GM20431 (cell line): ENCODE measurements around the gene CLCN6.

Experiments
- in situ Hi-C: fragments of 300-500 bp; cut with MseI, MboI; formaldehyde crosslinking; loops from one replicate; pipeline ENCODE4 v1.15.0; 2020; ENCODE audit warnings: low sequenced_read_pairs; ENCODE audit not compliant: unreplicated experiment

The CLCN6 gene, protein sequence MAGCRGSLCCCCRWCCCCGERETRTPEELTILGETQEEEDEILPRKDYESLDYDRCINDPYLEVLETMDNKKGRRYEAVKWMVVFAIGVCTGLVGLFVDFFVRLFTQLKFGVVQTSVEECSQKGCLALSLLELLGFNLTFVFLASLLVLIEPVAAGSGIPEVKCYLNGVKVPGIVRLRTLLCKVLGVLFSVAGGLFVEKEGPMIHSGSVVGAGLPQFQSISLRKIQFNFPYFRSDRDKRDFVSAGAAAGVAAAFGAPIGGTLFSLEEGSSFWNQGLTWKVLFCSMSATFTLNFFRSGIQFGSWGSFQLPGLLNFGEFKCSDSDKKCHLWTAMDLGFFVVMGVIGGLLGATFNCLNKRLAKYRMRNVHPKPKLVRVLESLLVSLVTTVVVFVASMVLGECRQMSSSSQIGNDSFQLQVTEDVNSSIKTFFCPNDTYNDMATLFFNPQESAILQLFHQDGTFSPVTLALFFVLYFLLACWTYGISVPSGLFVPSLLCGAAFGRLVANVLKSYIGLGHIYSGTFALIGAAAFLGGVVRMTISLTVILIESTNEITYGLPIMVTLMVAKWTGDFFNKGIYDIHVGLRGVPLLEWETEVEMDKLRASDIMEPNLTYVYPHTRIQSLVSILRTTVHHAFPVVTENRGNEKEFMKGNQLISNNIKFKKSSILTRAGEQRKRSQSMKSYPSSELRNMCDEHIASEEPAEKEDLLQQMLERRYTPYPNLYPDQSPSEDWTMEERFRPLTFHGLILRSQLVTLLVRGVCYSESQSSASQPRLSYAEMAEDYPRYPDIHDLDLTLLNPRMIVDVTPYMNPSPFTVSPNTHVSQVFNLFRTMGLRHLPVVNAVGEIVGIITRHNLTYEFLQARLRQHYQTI

DNA sequence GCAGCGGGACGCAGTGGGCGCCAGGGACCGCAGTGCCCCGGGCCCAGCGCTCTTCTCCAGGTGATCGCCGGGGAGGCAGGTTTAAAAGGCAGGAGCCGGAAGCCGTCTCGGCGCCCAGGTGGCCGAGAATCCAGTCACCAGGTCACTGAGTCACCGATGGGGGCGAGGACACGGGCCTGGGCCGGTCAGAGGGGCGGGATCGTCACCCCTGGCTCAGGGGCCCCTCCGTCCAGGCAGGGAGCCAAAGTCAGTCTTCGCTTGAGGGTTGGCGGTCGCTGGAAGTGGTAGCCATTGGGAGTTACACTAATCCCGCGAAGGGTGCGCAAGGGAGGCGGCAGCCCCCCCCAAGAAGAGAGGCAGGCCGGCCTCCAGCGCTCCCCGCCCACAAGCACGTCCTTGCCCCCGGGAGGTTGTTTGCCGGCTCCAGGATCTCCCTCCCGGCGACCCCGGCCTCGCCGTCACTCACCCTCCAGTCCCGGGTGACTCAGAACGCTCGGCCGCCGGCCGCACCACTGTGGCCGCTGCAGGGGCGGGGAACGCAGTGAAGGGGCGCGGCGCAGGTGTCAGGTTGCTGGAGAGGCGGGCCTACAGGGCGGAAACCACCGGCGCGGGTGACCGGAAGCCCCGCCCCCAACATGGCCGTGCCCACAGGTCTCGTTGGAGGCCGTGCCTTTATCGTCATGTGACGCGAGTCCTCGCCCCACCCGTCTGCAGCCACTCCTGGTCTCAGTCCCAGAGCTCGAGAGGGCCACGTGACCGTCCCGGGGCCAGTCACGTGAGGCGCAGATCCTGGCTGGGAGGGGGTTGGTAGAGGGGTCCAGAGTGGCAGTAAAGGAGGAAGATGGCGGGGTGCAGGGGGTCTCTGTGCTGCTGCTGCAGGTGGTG is at the start of gene CLCN6, which contains the start of gene MTHFR:
TSS of gene CLCN6 (plus strand) at position 770 of the 885 bp plus-strand sequence. CDS start at position 842, 72 bp downstream.
TSS of gene MTHFR (minus strand) at position 543 of the 885 bp plus-strand sequence. CDS start 2,848 bp downstream, outside the sequence.
- in situ Hi-C loops: no loop called here

DNA sequence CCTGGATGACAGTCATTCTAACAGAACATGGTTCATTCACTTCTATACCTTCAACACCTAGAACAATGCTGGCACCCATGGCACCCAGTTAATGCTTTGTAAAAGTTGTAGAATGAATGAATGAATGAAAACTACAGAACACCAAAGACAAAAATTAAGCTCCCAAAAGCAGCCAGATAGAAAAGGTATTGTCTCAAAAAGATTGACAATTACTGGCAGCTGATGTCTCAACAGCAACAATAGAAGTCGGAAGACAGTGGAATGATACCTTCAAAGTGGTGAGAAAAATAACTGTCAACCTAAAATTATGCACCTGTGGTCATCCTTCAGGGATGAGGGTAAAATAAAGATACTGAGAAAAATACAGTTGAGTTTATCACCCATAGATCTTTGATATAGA is 48.9 kb upstream of the CLCN6 start:
- in situ Hi-C loops: no loop called here

- in situ Hi-C loops: no loop called here
Observed at GRCh38 chr1:11759791-11760190, 46.2 kb upstream of the CLCN6 start.

DNA sequence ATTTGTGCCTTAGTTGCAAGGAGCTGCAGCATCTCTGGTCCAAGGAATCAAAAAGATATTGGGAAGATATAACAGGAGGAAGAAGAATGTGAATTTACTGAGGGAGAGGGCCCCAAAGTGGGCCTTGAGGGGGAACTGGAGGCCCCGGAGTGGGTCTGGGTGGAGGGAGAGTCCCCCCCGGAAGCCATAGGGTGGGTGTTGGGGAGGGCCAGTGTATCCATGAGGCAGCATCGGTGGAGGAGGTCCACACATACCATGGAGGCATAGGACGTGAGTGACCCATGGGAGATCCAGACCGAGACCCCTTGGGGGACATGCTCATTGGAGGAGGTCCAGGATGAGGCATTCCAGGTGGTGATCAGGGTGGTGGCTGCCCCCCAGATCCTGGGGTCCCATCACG is 44.7 kb upstream of the CLCN6 start:
- in situ Hi-C loops: no loop called here

DNA sequence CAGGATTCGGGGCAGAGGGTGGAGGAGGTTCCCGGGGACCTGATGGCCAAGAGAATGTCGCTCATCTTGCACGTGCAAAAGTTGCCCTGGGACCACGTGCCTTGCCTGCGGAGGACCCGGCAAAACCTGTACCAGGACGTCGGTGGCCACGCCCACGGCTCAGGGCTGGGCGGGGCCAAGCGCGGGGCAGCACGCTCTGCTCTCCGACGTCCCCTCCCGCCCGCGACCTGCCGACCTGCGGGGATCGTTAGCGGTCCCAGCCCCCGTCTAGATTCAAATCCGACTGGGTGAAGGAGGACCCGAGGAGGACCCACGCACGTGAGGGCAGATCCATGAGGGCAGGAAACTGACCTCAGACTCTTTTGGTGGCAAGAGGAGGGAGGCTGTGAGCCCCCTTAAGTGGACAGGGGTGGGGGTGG is 44.0 kb upstream of the CLCN6 start, which contains the start of gene C1orf167:
TSS of gene C1orf167 (plus strand) at position 206 of the 419 bp plus-strand sequence. CDS start 2,208 bp downstream, outside the sequence.
- in situ Hi-C loops: no loop called here

- in situ Hi-C loops: no loop called here
Observed at GRCh38 chr1:11764115-11764514, 41.9 kb upstream of the CLCN6 start.

- in situ Hi-C loops: no loop called here
Observed at GRCh38 chr1:11764519-11764918, 41.5 kb upstream of the CLCN6 start.

DNA sequence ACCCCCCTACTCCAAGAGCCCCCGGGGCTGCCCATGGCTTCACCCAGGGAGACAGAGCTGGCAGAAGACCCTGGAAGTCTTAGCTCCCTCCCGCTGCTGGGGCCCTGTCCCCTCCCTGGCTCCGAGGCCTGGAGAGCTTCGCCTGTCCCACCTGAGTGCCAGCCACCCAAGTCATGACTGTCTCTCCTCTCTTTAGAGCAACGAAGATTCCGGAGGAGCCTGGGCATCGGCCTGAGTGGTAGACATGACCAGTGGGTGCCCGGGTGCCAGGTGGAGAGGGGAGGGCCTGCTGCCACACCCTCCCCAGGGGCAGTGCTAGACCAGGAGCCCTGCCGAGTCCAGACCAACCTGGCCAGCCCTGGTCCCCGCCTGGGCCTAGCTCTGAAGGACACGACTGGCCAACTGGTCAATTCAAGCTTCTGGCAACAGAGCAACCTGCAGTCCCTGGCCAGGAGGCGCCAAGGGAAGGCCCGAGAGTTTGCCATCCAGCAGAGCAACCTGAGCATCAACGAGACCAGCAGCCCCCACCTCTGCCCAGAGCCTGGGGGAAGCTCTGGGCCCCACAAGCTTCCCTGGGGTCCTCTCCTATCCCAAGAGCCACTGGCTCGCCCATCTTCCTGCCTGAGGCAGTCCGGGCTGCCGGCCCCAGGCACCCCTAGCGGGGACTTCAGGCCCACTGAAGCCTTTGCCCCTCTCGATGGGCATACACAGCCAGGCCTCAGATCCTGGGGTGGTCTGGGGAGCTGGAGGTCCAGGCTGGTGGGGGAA is 40.1 kb upstream of the CLCN6 start:
- in situ Hi-C loops: no loop called here

DNA sequence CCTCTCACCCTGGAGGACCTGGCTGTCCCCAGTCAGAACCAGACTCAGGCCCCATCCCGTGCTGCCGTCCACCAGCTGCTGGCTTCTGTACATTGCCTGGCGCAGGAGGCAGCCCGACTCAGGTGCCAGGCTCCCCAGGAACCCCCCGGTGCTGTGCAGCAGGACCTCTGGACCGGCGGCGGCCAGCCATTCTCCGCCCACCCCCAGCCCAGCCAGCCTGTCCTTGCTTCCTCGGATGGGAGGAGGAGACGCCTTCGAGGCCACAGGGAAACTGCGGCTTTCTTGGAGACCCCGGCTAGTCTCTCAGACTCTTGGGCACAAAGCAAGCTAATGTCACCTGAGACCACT is 39.6 kb upstream of the CLCN6 start:
- in situ Hi-C loops: no loop called here

DNA sequence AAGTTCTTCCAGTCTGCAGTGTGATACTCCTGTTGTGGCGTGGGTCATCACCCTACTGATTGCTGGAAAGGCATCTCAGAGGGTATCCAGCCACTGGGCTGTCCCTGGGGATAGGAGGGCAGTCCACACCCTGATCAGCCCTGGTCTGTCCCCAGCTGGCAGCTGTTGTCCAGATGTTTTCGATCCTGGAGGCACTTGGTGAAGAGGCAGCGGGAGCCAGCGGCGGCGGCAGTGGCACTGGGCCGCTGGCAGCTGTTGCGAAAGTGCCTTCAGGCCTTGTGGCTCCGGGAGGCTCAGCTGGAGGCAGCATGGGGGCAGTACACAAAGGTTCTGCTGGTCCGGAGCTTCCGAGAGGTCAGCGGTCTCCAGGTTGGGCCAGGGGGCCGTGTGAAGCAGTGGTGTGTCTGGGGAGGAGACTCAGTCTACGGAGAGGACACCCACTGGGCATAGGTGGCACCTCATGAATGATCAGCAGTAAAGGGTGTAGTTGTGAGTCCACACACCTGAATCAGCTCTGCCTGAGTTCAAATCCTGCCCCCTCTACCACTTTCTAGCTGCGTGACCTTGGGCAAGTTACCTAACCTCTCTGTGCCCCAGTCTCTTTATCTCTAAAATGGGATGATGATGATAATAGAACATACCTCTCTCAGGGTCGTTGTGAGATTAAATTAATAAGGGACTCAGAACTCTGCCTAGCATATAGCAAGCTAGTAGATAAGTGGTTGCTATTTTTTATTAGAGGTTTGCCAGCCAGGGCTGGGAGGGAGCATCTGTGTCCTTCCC is 37.9 kb upstream of the CLCN6 start:
- in situ Hi-C loops: no loop called here

GRCh38 chr1:11768821-11769220 is 37.2 kb upstream of the CLCN6 start:
- in situ Hi-C loops: no loop called here

DNA sequence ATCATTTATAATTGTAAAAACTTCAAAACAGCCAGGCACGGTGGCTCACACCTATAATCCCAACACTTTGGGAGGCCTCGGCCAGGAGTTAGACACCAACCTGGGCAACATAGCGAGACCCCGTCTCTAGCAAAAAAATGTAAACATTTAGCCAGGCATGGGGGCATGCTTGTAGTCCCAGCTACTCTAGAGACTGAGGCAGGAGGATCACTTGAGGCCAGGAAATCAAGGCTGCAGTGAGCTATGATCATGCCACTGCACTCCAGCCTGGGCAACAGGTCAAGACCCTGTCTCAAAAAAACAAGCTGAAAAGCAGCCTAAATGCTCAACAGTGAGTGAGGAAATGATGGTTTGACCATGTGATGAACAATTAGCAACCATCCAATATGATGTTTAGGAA is 36.7 kb upstream of the CLCN6 start:
- in situ Hi-C loops: no loop called here

- in situ Hi-C loops: no loop called here
Observed at GRCh38 chr1:11770011-11770410, 36.0 kb upstream of the CLCN6 start.

DNA sequence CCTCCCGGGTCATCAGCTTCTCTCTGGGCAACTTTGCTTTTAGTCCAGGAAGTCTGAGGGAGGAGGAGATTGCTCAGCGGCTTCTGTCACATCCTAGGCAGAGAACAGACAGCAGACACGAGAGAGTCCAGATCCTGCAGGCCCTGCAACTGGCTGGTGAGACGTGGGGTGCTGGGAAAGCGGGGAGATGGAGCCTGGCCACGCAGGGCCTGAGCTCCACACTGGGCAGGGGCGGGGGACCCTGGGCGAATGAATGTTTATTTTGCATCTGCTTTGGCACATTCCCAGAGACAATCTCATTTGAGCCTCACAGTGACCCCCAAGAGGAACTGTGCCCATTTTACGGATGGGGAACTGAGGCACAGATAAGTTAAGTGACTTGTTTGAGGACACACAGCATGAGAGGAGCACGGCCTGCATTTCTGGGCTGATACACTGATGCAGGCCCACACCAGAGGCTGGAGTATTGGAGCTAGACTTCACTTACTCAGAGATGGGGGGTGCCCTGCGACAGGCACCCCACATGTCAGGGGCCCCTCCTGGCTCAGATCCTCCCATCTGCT is 34.4 kb upstream of the CLCN6 start:
- in situ Hi-C loops: no loop called here

DNA sequence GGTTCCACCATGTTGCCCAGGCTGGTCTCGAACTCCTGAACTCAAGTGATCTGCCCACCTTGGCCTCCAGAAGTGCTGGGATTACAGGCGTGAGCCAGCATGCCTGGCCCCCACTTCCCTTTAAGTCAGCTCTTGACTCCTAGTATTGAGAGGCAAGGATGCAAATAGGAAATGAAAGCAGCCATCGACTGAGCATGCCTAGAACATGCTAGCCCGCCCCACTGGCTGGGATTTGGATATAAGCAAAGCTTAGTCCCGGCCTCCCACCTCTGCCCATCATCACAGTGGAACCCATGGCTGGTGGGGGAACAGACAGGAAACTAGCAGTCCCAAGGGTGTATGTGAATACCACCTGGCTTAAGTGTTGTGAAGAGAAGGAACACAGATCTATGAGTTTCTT is 33.5 kb upstream of the CLCN6 start:
- in situ Hi-C loops: no loop called here

- in situ Hi-C loops: no loop called here
Observed at GRCh38 chr1:11774753-11775152, 31.2 kb upstream of the CLCN6 start.

GRCh38 chr1:11777658-11778322 is 28.2 kb upstream of the CLCN6 start:
- in situ Hi-C loops: no loop called here

DNA sequence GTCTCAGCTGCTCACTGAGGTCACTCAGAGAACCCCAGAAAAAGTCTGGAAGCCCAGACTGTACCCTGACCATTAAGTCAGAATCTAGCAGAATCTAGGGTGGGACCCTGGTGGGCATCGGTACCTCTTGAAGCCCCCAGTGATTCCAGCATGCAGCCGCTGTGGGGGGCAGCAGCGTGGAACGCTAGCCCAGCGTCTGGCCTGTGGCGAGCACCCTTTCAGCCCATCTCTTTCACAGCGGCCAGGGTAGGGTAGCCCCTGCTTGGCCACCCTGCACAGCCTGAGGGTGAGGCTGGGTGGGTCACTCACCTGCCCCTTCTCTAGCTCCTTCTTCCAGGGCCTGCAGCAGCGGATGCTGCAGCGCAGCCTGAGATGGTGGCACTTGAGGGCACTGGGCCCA is 27.7 kb upstream of the CLCN6 start:
- in situ Hi-C loops: no loop called here
